Rectal smooth muscle tissue (tissue), 1 donor: Measurements from ENCODE around the gene TBCD.

Source experiments
- H3K27ac ChIP-seq: one replicate; pipeline ENCODE4 v1.7.0; 2013; ENCODE audit warnings: low read depth, low read length, inconsistent platforms
- H3K27me3 ChIP-seq: one replicate; pipeline ENCODE4 v1.7.0; 2013; ENCODE audit warnings: low read length; ENCODE audit not compliant: control insufficient read depth, insufficient read depth
- H3K36me3 ChIP-seq: one replicate; pipeline ENCODE4 v1.7.0; 2013; ENCODE audit warnings: low read length; ENCODE audit not compliant: control insufficient read depth, insufficient read depth
- H3K4me1 ChIP-seq: one replicate; pipeline ENCODE4 v1.7.0; 2013; ENCODE audit warnings: low read length; ENCODE audit not compliant: control insufficient read depth, insufficient read depth
- H3K4me3 ChIP-seq: one replicate; pipeline ENCODE4 v1.7.0; 2013; ENCODE audit warnings: low read length
- H3K9ac ChIP-seq: one replicate; pipeline ENCODE4 v1.7.0; 2013; ENCODE audit warnings: low read length

The TBCD gene

DNA sequence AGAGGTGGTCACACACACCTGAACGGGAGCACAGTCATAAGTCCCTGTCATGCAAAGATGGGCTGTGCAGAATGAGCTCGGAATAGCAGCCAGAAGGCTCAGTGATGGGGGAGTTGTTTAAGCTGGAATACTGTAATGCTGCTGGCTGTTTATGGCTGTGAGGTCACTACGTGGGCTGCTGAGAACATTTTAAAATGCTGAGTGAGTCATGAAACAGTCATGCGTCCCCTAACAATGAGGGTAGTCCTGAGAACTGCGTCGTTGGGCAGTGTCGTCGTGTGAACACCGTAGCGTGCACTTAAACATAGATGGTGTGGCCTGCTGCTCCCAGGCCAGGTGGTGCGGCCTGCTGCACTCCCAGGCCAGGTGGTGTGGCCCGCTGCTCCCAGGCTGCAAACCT, 39.7 kb downstream of the TBCD start:
- Histone ChIP-seq H3K27me3 (no peaks in the 10 kb centered on the region), H3K9ac (no peak overlapping the region), H3K4me1 (peaks cover 26% of the 10 kb centered on the region), H3K27ac (no peak overlapping the region), H3K4me3 (no peak overlapping the region), H3K36me3 (no peaks in the 10 kb centered on the region)

- H3K9ac ChIP-seq = no peak overlapping the region
- peaks cover 26% of the 10 kb centered on the region for H3K4me1 ChIP-seq
- H3K4me3 ChIP-seq = no peak overlapping the region
- H3K27me3 ChIP-seq = no peaks in the 10 kb centered on the region
- peak overlapping the region; percentile 83 for H3K27ac ChIP-seq
- H3K36me3 ChIP-seq = no peaks in the 10 kb centered on the region
These were observed 42.2 kb downstream of the TBCD start for GRCh38 chr17:82793974-82794630.

GRCh38 chr17:82794781-82795482, 43.1 kb downstream of the TBCD start:
- Histone ChIP-seq H3K4me3 (no peak overlapping the region), H3K9ac (no peak overlapping the region), H3K36me3 (no peaks in the 10 kb centered on the region), H3K27me3 (no peaks in the 10 kb centered on the region), H3K4me1 (peaks cover 26% of the 10 kb centered on the region), H3K27ac (peak overlapping the region; percentile 83)

DNA sequence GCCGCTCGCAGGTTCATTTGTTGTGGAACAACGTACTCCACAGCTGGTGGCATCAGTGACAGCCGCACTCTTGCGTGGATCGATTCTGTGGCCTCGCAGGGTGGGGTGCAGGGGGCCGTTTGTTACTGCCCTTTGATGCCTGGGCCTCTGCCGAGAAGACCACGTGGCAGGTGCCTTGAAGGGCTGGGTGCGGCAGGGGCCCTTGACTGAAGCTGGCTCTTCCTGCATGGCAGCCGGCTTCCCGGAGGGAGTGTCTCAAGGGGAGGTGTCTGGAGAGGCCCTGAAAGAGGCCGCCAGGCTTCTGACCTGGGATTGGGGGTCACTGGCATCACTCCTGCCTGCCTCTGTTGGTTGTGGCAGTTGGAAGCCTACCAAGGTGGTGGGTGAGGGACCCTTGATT, 43.8 kb downstream of the TBCD start:
- Histone ChIP-seq H3K27me3 (no peaks in the 10 kb centered on the region), H3K4me3 (no peak overlapping the region), H3K36me3 (no peaks in the 10 kb centered on the region), H3K4me1 (peaks cover 26% of the 10 kb centered on the region), H3K9ac (no peak overlapping the region), H3K27ac (peak overlapping the region; percentile 83)

DNA sequence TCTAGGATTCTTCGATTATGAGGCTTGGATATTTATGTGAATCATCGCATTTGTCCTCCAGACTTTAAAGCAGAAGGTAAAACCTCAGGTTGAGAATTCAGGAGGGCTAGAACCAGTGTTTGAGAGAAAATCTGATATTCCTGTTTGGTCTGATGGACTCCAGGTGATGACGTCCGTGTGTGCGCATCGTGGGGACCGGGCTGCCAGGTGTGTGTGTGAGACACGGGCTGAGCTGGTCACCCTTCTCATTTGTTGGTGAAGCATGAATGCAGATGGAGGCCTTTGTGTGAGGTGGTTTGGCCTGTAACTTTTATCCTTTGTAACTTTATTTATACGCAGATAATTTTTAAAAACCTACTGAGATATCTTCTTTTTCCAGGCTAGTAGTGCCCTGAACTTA, 45.2 kb downstream of the TBCD start:
- H3K36me3 ChIP-seq = no peaks in the 10 kb centered on the region
- peaks cover 26% of the 10 kb centered on the region for H3K4me1 ChIP-seq
- H3K9ac ChIP-seq = no peak overlapping the region
- H3K4me3 ChIP-seq = no peak overlapping the region
- H3K27ac ChIP-seq = no peak overlapping the region
- no peaks in the 10 kb centered on the region for H3K27me3 ChIP-seq

GRCh38 chr17:82798752-82799151, 46.9 kb downstream of the TBCD start:
- Histone ChIP-seq H3K4me3 (no peak overlapping the region), H3K9ac (no peak overlapping the region)

GRCh38 chr17:82799591-82799990, 47.7 kb downstream of the TBCD start:
- H3K27ac ChIP-seq = no peak overlapping the region
- H3K36me3 ChIP-seq = no peaks in the 10 kb centered on the region
- H3K9ac ChIP-seq = no peak overlapping the region
- H3K4me3 ChIP-seq = no peak overlapping the region
- peaks cover 14% of the 10 kb centered on the region for H3K4me1 ChIP-seq
- H3K27me3 ChIP-seq = no peaks in the 10 kb centered on the region

More at GRCh38 chr17:82798752-82799151, 46.9 kb downstream of the TBCD start:
- no peaks in the 10 kb centered on the region for H3K36me3 ChIP-seq
- H3K4me1 ChIP-seq = peaks cover 18% of the 10 kb centered on the region
- no peak overlapping the region for H3K27ac ChIP-seq
- no peaks in the 10 kb centered on the region for H3K27me3 ChIP-seq

DNA sequence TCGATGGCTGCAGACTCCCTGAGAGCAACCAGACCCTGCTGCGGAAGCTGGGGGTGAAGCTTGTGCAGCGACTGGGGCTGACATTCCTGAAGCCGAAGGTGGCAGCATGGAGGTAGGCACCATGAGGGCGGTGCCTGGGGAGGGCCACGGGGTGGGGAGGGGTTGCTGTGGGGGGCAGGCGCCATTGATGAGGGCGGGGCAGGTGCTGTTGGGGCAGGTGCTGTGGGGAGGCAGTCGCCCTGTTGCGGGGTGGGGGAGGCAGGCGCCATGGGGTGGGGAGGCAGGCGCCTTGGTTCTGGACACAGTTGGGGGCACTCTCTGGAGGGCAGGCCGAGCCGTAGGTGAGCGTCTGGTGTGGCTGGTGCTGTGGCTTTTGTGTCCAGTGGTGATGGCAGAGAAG, 49.0 kb downstream of the TBCD start:
- no peak overlapping the region for H3K4me3 ChIP-seq
- H3K27me3 ChIP-seq = no peaks in the 10 kb centered on the region
- H3K9ac ChIP-seq = no peak overlapping the region
- no peak overlapping the region for H3K27ac ChIP-seq
- H3K36me3 ChIP-seq = no peaks in the 10 kb centered on the region
- peaks cover 9% of the 10 kb centered on the region for H3K4me1 ChIP-seq

DNA sequence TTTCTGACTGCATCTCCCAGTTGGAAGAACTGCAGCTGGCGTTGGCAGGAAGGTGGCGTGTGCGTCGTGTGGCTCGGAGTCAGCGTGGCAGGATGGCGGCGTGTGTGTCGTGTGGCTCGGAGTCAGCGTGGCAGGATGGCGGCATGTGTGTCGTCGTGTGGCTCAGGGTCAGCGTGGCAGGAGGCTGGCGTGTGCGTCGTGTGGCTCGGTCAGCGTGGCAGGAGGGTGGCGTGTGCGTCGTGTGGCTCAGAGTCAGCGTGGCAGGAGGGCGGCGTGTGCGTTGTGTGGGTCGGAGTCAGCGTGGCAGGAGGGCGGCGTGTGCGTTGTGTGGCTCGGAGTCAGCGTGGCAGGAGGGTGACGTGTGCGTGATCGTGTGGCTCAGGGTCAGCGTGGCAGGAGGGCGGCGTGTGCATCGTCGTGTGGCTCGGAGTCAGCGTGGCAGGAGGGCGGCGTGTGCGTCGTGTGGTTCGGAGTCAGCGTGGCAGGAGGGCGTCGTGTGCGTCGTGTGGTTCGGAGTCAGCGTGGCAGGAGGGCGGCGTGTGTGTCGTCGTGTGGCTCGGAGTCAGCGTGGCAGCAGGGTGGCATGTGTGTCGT, 49.6 kb downstream of the TBCD start:
- Histone ChIP-seq H3K27ac (no peak overlapping the region), H3K9ac (no peak overlapping the region), H3K36me3 (no peaks in the 10 kb centered on the region), H3K27me3 (no peaks in the 10 kb centered on the region), H3K4me1 (peaks cover 9% of the 10 kb centered on the region), H3K4me3 (no peak overlapping the region)

DNA sequence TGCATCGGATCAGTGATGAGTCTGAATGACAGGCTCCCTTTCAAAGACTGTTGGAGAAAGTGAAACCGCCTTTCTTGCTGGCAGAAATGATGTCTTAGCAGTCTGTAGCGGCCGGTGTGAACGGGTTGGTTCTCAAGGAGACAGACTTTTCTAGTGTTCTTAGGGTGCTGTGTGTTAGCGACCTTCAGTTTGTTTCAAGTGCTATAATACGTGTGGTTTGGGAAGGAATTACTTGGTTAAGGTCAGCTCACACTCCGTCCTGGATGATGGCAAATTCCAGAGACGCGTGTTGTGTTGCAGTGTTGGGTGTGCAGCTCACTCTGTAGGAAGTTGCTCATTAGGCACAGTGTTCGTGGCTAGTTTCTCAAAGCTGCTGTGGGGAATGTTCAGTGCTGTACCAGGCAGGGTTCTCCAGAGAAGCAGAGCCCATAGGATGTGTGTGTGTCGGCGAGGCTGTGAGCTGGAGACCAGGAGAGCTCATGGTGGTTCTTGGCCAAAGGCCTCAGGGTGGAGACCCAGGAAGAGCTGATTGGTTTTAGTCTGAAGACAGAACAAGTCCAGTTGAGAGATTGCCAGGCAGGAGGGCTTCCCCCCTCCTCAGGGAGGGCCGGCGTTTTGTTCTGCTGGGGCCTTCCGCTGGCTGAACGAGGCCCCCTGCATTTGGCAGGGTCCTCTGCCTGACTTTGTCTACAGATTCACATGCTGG, 50.4 kb downstream of the TBCD start:
- Histone ChIP-seq H3K9ac (no peak overlapping the region), H3K27ac (no peak overlapping the region), H3K4me3 (no peak overlapping the region), H3K36me3 (no peaks in the 10 kb centered on the region), H3K27me3 (no peaks in the 10 kb centered on the region), H3K4me1 (peaks cover 9% of the 10 kb centered on the region)

DNA sequence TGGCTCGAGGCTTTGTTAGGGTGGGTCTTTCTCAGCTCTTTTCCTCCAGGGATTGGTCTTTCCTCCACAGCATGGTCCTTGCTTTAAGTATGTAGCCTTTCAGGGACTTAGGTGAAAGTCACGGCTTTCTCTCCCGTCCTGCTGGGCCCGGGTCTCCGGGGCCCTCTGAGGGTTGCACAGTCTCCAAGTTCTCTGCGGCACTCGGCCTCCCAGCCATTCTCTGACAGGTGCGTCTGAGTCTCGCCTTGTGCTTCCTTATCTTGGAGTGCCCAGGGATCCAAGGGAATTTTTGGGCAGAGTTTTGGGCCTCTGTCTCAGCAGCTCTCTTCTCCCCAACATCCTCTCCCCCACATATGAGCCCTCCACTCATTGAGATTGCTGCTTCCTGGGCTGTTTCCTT, 51.3 kb downstream of the TBCD start:
- H3K27me3 ChIP-seq = no peaks in the 10 kb centered on the region
- H3K4me3 ChIP-seq = no peak overlapping the region
- no peaks in the 10 kb centered on the region for H3K36me3 ChIP-seq
- peaks cover 9% of the 10 kb centered on the region for H3K4me1 ChIP-seq
- no peak overlapping the region for H3K27ac ChIP-seq
- H3K9ac ChIP-seq = no peak overlapping the region

DNA sequence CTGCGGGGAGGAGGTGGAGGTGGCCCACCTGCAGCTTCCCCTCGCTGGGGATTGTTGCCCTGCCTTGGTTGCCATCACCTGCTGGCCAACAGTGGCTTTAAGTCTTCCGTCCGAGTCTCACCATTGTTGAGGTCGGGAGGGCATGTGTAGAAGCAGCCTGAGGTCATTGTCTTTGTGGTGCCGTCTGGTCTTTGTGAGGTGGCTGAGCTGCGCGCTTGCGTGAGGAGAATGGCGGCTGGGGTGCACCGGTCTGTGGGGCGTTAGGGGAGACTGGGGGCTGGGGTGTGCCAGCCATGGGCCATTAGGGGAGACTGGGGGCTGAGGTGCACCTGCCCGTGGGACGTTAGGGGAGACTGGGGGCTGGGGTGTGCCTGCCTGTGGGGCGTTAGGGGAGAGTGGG, 51.7 kb downstream of the TBCD start:
- Histone ChIP-seq H3K27ac (no peak overlapping the region), H3K27me3 (no peaks in the 10 kb centered on the region), H3K36me3 (no peaks in the 10 kb centered on the region), H3K9ac (no peak overlapping the region), H3K4me3 (no peak overlapping the region), H3K4me1 (peaks cover 9% of the 10 kb centered on the region)
